ENCODE measurements around the gene PDS5B.

- no peak for TF ChIP-seq CTCF (IDR thresholded peaks at IDR 0.05)
- no peak for TF ChIP-seq EP300 (IDR thresholded peaks at IDR 0.05)
These were observed 236.5 kb downstream of the PDS5B start for GRCh38 chr13:32822771-32823170.
